Lung (tissue), 12 donors: ENCODE data around the gene KRTCAP3. TPM values are rescaled to one million over a fixed set of nuclear protein-coding genes. Genes with fewer than 3 reads are reported as not detected.

Source experiments
- ATAC-seq: fragments of 200-7000 bp; cut with Tn5 transposase; one replicate; pipeline ENCODE4 v1.9.1; 2020; ENCODE audit warnings: moderate number of reproducible peaks; ENCODE audit not compliant: insufficient read depth, low FRiP score
- DNase-seq, 3 donors: peaks; one replicate each; pipeline ENCODE4 v3.0.0-alpha.2; 2013 to 2017
- H3K27ac ChIP-seq, 2 donors: one replicate each; pipeline ENCODE4 v1.5.1; 2013; ENCODE audit warnings: mild to moderate bottlenecking in 2 of 2, moderate library complexity in 2 of 2, control low read depth in 1 of 2, inconsistent platforms in 1 of 2, low read depth in 1 of 2, low read length in 1 of 2
- H3K27me3 ChIP-seq, 3 donors: one replicate each; pipeline ENCODE4 v1.5.1; 2013; ENCODE audit warnings: low read length in 2 of 3; ENCODE audit not compliant: control insufficient read depth in 3 of 3, insufficient read depth in 3 of 3
- H3K36me3 ChIP-seq, 4 donors: one replicate each; pipeline ENCODE4 v1.5.1; 2013; ENCODE audit warnings: low read length in 4 of 4, mild to moderate bottlenecking in 1 of 4, moderate library complexity in 1 of 4; ENCODE audit not compliant: control insufficient read depth in 4 of 4, insufficient read depth in 4 of 4
- H3K4me1 ChIP-seq, 5 donors: one replicate each; pipeline ENCODE4 v1.5.1; 2013; ENCODE audit warnings: low read length in 5 of 5, mild to moderate bottlenecking in 2 of 5, moderate library complexity in 1 of 5; ENCODE audit not compliant: control insufficient read depth in 5 of 5, insufficient read depth in 5 of 5
- H3K4me3 ChIP-seq: one replicate; pipeline ENCODE4 v1.5.1; 2013; ENCODE audit warnings: mild to moderate bottlenecking, control low read depth, moderate library complexity
- H3K9ac ChIP-seq, 2 donors: one replicate each; pipeline ENCODE4 v1.5.1; 2013; ENCODE audit warnings: low read length in 2 of 2, control low read depth in 1 of 2; ENCODE audit not compliant: insufficient read depth in 1 of 2
- H3K9me3 ChIP-seq, 4 donors: one replicate each; pipeline ENCODE4 v1.5.1; 2013; ENCODE audit warnings: low read length in 3 of 4, mild to moderate bottlenecking in 1 of 4, moderate library complexity in 1 of 4; ENCODE audit not compliant: control insufficient read depth in 4 of 4, insufficient read depth in 3 of 4
- WGBS, 2 donors: extraction: QIAGEN DNeasy Blood & Tissue Kit; methylation state at CpG; one replicate each; pipeline ENCODE4 v1.1.7; 2013; 5-methylcytosine and 5-hydroxymethylcytosine counted together
- polyA plus RNA-seq, 2 donors: library from polyadenylated mRNA; stranded (reverse); fragments of 200-250 nt; gene quantifications; one replicate each; pipeline ENCODE4 v1.2.1, GENCODE V29; 2013
- total RNA-seq, 2 donors: library from RNA; depleted of rRNA in 1 of 2; stranded (reverse); fragments of >200 nt in 1 of 2; gene quantifications; one replicate each; pipeline ENCODE4 v1.2.1, GENCODE V29; 2014 to 2021
- TF ChIP-seq, protein P1 (sequence below): IDR thresholded peaks from 2 replicates; pipeline ENCODE4 v1.5.1; 2012; ENCODE audit warnings: mild to moderate bottlenecking; ENCODE audit errors: control extremely low read depth, extremely low read depth
- donor health status: control.
- donor health status: control.
- donor health status: Bipolar disorder and iron deficiency.
- donor health status: healthy.
- donor health status: DM: yes; HTN: yes; CAD: no.

KRTCAP3 gene
- total and polyA plus RNA-seq, 4 donors = 13.6 to 50.2 (median 37.7) TPM

DNA sequence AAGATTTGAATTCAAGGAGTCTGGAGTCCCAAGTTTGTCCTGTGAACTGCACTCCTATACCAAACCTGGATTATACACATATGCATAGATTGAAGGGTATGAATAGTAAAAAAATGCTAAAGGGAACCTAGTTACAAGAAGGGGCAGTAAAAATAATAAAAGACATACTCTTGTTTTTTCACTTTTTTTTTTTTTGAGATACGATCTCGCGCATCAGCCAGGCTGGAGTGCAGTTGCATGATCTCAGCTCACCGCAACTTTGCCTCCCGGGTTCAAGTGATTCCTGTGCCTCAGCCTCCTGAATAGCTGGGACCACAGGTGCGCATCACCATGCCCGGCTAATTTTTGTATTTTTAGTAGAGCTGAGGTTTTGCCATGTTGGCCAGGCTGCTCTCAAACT, 22.3 kb downstream of the KRTCAP3 start:
- no peak for DNase-seq
- no peaks in the 10 kb centered on the region for H3K27me3 ChIP-seq
- H3K9ac ChIP-seq = no peak overlapping the region
- H3K9me3 ChIP-seq = no peaks in the 10 kb centered on the region
- H3K27ac ChIP-seq = no peak overlapping the region
- TF ChIP-seq, protein P1, sequence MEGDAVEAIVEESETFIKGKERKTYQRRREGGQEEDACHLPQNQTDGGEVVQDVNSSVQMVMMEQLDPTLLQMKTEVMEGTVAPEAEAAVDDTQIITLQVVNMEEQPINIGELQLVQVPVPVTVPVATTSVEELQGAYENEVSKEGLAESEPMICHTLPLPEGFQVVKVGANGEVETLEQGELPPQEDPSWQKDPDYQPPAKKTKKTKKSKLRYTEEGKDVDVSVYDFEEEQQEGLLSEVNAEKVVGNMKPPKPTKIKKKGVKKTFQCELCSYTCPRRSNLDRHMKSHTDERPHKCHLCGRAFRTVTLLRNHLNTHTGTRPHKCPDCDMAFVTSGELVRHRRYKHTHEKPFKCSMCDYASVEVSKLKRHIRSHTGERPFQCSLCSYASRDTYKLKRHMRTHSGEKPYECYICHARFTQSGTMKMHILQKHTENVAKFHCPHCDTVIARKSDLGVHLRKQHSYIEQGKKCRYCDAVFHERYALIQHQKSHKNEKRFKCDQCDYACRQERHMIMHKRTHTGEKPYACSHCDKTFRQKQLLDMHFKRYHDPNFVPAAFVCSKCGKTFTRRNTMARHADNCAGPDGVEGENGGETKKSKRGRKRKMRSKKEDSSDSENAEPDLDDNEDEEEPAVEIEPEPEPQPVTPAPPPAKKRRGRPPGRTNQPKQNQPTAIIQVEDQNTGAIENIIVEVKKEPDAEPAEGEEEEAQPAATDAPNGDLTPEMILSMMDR = no peak
- peaks cover 0 to 19% (median 8%) of the 10 kb centered on the region in 4 donors for H3K36me3 ChIP-seq
- ATAC-seq = no peak
- 96 to 97% methylated on average over 7 of the region's 7 CpGs for WGBS, 2 donors
- H3K4me1 ChIP-seq = no peaks in the 10 kb centered on the region
- H3K4me3 ChIP-seq = no peak overlapping the region

GRCh38 chr2:27471961-27472360, 29.8 kb downstream of the KRTCAP3 start:
- TF ChIP-seq, protein P1 = no peak
- no peak for ATAC-seq

DNA sequence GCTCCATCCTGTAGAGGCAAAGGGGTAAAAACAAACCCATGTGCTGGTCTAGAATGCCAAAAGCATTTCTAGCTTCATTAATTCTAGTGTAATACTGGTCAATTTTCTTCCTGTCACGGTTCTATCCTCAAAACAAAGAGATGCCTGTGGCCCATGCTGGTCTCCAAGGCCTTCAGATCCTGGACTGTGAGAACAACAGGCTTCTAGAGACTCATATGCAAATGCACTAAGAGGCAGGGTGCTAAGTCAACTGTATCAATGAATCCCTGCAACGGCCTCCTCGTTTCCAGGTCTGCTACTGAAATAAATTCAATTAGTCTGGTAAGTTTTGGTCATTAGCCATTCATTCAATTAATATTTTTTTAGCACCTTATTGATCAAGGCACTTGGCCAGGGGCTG, 43.3 kb downstream of the KRTCAP3 start:
- WGBS, 2 donors = 79 to 86% methylated on average over 3 of the region's 3 CpGs
- TF ChIP-seq, protein P1 = no peak
- Histone ChIP-seq H3K9ac (no peak overlapping the region), H3K36me3 (peaks cover 11 to 25% (median 22%) of the 10 kb centered on the region in 4 donors), H3K27ac (no peak overlapping the region), H3K4me3 (no peak overlapping the region), H3K4me1 (peaks cover 0 to 13% (median 4%) of the 10 kb centered on the region in 5 donors), H3K27me3 (no peaks in the 10 kb centered on the region), H3K9me3 (no peaks in the 10 kb centered on the region)
- ATAC-seq (no peak), DNase-seq (no peak)

More at GRCh38 chr2:27471961-27472360, 29.8 kb downstream of the KRTCAP3 start:
- H3K4me1 ChIP-seq = no peaks in the 10 kb centered on the region
- H3K27ac ChIP-seq = no peak overlapping the region
- H3K27me3 ChIP-seq = no peaks in the 10 kb centered on the region
- DNase-seq = no peak
- 93 to 94% methylated on average over 5 of the region's 5 CpGs for WGBS, 2 donors
- H3K4me3 ChIP-seq = no peak overlapping the region
- H3K9ac ChIP-seq = no peak overlapping the region
- peaks cover 7 to 23% (median 19%) of the 10 kb centered on the region in 4 donors for H3K36me3 ChIP-seq
- no peaks in the 10 kb centered on the region for H3K9me3 ChIP-seq

DNA sequence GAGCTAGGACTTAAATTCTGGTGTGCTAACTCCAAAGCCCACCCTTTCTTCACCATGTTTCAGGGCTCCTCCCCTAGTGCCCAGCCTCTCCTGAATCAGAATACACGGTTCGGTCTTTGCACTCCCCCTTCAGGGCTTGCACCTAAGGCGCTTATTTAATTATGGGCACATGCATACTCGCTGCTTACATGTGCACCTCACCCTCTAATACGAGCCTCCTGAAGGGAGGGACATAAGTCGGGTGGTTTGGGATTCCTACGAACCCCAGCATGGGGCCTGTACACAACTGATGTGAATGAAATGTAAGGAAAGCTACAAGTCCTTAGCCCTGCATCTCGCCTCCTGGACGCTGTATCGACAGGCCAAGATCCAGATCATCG, 46.9 kb downstream of the KRTCAP3 start:
- TF ChIP-seq, protein P1 = no peak
- WGBS, 2 donors = 2 to 4% methylated on average over 11 of the region's 11 CpGs
- Histone ChIP-seq H3K27ac (peak overlapping the region in 1 of 2 donors; percentile 69), H3K27me3 (no peaks in the 10 kb centered on the region), H3K4me1 (peaks cover 0 to 13% (median 4%) of the 10 kb centered on the region in 5 donors), H3K4me3 (peak overlapping the region; percentile 54), H3K9ac (peak overlapping the region; percentile 57 to 91), H3K36me3 (peaks cover 3 to 5% (median 4%) of the 10 kb centered on the region in 4 donors), H3K9me3 (no peaks in the 10 kb centered on the region)
- no peak for ATAC-seq
- peak in 1 of 3 donors; percentile 49 for DNase-seq
